LNCaP clone FGC (cell line): ENCODE measurements around the gene HERC2.

ENCODE experiments used
- DNase-seq: peaks from one replicate; pipeline ENCODE4 v3.0.0-alpha.2; 2011; ENCODE audit warnings: low read depth
- H3K4me3 ChIP-seq: 2 replicates; pipeline ENCODE4 v1.5.1; 2011; ENCODE audit warnings: mild to moderate bottlenecking, low read depth, low read length, control low read depth
- TF ChIP-seq, protein P1 (sequence below): IDR thresholded peaks from 2 replicates; pipeline ENCODE4 v1.5.1; 2012; ENCODE audit warnings: mild to moderate bottlenecking; ENCODE audit not compliant: control insufficient read depth, insufficient read depth; ENCODE audit errors: extremely low read depth

The HERC2 gene

DNA sequence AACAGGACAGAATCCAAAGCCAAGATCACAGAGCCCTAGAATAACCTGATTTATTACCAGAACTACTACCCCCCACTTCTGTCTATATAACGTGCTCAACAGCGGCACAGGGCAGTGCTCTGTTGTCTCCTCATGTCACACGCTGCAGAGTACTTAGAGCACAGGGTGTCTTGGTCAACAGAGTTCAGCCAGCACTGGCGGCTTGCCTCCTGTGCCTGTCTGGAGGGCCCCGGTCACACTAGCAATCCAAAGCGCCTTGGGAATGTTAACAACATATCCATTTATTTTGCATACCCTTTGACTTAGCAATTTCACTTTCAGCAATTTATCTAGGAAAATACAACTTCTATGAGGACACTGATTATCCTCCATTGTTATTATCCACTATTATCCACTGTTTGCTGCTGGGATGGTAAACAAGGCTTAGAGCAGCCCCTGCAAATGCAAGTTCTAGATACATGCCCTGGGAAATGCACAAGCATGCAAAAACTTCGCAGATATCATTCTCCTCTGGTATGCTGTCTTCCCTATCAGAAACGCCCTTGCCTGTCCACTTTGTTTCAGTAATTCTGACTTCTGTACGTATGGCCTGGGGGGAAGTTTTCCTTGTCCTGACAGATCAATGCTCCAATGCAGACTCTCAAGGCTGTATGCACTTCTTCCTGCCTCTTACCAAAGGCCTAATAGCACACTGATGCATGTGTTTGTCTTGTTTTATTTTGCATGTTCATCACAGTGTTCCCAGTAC is 136.7 kb downstream of the HERC2 start:
- no peak for DNase-seq
- TF ChIP-seq, protein P1, sequence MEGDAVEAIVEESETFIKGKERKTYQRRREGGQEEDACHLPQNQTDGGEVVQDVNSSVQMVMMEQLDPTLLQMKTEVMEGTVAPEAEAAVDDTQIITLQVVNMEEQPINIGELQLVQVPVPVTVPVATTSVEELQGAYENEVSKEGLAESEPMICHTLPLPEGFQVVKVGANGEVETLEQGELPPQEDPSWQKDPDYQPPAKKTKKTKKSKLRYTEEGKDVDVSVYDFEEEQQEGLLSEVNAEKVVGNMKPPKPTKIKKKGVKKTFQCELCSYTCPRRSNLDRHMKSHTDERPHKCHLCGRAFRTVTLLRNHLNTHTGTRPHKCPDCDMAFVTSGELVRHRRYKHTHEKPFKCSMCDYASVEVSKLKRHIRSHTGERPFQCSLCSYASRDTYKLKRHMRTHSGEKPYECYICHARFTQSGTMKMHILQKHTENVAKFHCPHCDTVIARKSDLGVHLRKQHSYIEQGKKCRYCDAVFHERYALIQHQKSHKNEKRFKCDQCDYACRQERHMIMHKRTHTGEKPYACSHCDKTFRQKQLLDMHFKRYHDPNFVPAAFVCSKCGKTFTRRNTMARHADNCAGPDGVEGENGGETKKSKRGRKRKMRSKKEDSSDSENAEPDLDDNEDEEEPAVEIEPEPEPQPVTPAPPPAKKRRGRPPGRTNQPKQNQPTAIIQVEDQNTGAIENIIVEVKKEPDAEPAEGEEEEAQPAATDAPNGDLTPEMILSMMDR: no peak

GRCh38 chr15:28184166-28184565 is 137.8 kb downstream of the HERC2 start:
- H3K4me3 ChIP-seq: no peak overlapping the region
- TF ChIP-seq, protein P1: no peak

More for the DNA sequence above, 136.7 kb downstream of the HERC2 start:
- H3K4me3 ChIP-seq: no peak overlapping the region

GRCh38 chr15:28182731-28183130 is 139.2 kb downstream of the HERC2 start:
- H3K4me3 ChIP-seq: no peak overlapping the region
- DNase-seq: no peak
- TF ChIP-seq, protein P1: no peak

More at GRCh38 chr15:28184166-28184565, 137.8 kb downstream of the HERC2 start:
- DNase-seq: no peak

DNA sequence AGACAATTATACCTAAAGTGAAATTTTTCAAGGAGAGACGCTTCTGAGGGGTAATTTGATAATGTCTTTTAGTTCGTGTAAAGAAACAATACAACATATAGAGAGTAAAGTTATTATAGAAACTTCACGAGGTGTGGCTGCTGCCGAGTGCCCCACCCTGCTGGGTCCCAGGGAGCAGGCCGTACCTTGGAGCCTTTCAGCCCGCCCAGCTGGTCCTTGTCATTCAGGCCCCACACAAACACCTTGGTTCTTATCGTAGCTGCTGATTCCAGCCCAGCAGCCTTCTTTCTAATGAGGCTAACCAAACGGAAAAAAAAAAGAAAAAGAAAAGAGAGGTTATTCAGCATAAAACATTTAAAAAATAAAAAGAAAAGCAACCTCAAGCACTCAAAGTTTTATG is 139.8 kb downstream of the HERC2 start:
- H3K4me3 ChIP-seq: no peak overlapping the region
- no peak for DNase-seq
- TF ChIP-seq, protein P1: no peak

GRCh38 chr15:28181366-28181765 is 140.6 kb downstream of the HERC2 start:
- H3K4me3 ChIP-seq: no peak overlapping the region
- TF ChIP-seq, protein P1: no peak
- no peak for DNase-seq

GRCh38 chr15:28179270-28179669 is 142.7 kb downstream of the HERC2 start:
- no peak for DNase-seq
- H3K4me3 ChIP-seq: no peak overlapping the region
- TF ChIP-seq, protein P1: no peak

GRCh38 chr15:28178727-28179126 is 143.3 kb downstream of the HERC2 start:
- H3K4me3 ChIP-seq: no peak overlapping the region
- no peak for DNase-seq
- TF ChIP-seq, protein P1: no peak
